CD4-positive, alpha-beta T cell treated with Interleukin-2 at 100 ng/mL for 4 hours (primary cell): ENCODE data around the gene PDZD2.

Experiments used
- DNase-seq: peaks from one replicate; pipeline ENCODE4 v3.0.0-alpha.2; 2020; ENCODE audit warnings: low spot score

PDZD2 gene

GRCh38 chr5:31867219-31867618 is 228.3 kb downstream of the PDZD2 start:
- no peak for DNase-seq

DNA sequence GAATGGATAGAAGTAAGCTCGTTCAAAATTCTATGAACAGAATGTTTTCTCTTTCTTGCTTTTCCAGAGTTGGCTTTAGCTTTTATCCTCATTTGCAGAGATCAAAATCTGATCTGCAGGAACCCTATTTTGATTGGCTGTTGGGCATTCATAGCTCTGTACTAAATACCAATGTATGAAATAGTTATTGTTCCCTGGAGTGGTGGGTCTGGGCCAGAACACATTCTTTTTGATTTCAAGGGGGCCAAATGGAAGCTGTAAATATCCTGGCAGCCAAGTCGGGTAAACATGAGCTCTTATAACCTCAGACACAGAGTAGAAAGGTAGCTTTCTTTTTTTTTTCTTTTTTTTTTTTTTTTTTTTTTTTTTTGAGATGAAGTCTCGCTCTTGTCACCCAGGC is 241.5 kb downstream of the PDZD2 start:
- no peak for DNase-seq

GRCh38 chr5:31884896-31885295 is 246.0 kb downstream of the PDZD2 start:
- no peak for DNase-seq

DNA sequence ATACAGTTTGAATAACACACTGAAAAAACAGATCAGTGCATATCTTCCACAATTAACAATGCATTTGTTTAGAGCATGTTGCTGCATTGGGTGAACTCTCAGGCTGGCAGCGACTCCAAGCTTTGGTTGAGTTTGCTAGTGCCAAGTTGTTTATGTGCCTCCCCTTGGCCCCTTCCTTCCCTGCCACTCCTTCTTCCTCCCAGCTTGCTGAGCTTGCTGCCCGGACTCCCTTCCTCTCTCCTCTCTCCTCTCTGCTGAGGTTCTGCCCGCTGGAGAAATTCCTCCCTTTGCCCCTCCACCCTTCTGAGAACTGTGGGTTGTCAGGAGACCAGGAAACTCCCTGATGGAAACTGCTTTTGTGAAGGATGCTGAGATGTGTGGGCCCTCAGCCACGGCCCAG is 247.3 kb downstream of the PDZD2 start:
- DNase-seq = no peak

GRCh38 chr5:31887556-31887955 is 248.6 kb downstream of the PDZD2 start:
- no peak for DNase-seq

GRCh38 chr5:31888564-31888963 is 249.6 kb downstream of the PDZD2 start:
- no peak for DNase-seq

GRCh38 chr5:31889001-31889561 is 250.2 kb downstream of the PDZD2 start:
- no peak for DNase-seq

DNA sequence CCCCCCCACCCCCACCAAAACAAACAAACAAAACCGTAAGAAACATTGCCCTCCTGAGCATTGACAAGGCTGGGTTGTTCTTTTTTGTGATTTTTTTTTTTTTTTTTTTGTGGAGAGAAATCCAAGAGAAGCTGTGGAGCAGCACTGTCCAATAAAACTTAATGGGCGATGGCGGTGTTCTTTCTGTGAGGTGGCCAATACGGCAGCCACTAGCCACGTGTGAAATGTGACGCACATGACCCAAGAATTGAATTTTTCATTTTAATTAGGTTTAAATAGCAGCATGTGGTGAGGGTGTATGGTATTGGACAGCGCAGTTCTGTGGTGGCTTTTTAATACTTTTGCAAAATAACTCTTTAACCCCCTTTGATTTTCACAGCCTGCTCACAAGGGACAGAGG is 251.1 kb downstream of the PDZD2 start:
- no peak for DNase-seq

- no peak for DNase-seq
Measured at GRCh38 chr5:31894141-31894540, 255.2 kb downstream of the PDZD2 start.

DNA sequence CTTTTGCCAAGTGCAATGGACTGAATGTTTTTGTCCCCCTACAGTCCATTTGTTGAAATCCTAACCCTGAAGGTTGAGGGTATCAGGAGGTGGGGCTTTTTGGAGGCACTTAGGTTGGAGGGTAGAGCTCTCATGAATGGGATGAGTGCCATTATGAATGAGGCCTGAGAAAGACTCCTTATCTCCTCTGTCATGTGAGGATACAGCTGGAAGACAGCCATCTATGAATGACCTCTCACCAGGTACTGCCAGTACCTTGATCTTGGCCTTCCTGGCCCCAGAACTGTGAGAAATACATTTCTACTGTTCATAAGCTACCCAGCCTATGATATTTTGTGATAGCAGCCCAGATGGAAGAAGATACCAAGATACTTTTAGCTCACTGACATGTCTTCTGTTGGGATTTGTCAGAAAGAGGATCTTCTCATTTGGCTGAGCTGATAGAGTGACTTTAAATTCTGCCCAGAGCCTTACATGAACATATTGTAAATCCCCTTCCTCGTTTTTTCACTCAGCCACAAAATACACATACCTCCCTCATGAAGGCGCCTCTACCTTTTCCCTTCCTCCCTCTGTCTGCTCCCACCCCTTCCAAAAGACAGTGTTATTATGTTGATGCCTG is 256.4 kb downstream of the PDZD2 start:
- no peak for DNase-seq

- DNase-seq = no peak
Measured at GRCh38 chr5:31898036-31898632, 259.2 kb downstream of the PDZD2 start.

GRCh38 chr5:31900296-31900865 is 261.4 kb downstream of the PDZD2 start:
- no peak for DNase-seq

GRCh38 chr5:31901807-31902530 is 263.0 kb downstream of the PDZD2 start:
- DNase-seq = no peak

DNA sequence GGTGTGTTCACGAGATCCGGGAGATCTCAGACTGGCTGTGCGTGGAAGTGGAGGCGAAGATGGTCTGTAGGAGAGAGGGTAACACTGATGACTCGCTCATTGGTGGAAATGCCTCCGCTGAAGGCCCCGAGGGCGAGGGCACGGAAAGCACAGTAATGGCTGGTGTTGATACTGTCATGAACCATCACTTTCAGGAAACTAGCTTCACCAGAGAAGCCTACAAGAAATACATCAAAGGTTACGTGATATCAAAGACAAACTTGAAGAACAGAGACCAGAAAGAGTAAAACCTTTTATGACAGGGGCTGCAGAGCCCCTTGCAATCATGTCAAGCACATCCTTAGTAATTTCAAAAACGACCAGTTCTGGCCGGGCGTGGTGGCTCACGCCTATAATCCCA is 269.5 kb downstream of the PDZD2 start:
- DNase-seq = no peak

GRCh38 chr5:31909073-31909472 is 270.1 kb downstream of the PDZD2 start:
- no peak for DNase-seq

DNA sequence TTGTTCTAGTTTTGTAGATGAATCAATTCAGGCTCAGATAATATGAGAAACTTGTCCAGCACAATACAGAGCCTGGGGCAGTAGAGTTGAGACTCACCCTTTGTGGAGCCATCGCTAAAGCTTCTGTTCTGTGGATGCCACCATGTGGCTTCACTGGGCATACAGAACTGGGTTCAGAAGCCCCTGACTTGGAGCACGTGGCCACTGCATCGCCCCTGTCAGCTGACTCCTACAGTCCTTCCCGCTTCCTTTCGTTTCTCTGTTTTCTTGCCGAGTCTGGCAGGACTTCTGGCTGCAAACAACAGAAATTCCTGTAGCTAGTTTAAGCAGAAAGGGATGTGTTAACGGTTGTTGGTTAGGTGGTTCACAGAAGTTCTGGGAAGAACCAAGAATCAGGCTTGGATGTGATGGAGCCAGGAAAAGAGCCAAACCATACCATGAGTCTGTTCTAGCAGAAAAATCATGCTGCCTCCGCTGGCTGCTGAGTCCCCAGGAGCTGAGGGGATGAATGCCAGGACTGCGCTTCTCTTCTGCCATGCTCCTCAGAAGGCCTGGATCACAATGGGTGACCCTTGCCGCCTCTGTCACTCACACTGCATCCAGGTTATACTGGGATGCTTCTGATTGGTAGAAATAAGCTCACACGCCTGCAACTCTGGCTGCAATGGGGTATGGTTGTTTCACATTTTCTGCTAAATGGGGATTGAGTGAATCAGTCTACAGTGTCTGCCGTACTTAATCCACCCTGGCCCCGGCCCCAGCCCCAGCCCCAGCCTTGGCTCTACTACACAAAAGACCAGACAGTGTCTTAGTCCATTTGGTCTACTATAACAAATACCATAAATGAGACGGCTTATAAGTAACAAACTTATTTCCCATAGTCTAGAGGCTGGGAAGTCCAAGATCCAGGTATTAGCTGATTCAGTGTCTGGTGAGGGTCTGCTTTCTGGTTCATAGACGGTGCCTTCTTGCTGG is 272.6 kb downstream of the PDZD2 start:
- DNase-seq = no peak

DNA sequence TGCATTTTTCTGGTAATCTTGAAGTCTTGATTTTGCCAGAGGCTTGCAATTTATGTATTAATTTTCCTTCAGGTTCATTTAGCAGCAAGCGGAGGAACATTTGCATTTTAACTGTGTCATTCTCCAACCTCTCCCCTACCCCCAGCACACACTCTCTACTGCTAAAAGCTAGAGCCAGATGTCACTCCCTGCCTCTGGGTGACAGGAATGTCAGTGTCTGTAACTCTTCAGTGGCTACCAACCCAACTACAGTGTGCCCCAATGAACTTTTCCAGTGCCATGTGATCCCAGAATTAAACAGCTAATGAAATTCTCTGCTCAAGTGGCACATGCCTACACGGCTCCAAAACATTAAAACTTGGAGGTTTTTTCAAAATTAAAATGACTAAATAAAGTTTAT is 274.9 kb downstream of the PDZD2 start:
- DNase-seq = no peak

- DNase-seq = no peak
Measured at GRCh38 chr5:31916327-31916726, 277.4 kb downstream of the PDZD2 start.

DNA sequence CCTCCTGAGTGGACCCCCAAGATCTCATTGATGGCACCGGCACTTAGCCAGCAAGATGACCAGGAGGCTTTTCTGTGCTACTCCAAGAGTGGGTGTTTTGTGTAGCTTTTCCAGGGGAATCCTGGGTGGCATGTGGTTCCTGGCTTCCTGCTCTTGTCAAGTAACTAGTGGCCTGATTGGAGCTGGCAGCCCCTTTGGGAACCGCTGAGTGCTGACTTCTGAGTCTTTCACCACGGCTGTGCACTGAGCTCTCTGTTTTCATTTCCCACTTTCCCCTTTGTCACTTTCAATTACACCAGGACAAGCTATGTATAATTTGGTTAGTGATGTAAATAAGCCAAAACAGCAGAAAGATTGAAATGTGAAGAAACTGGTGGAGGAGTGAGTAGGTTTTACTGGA is 279.8 kb downstream of the PDZD2 start:
- DNase-seq = no peak

DNA sequence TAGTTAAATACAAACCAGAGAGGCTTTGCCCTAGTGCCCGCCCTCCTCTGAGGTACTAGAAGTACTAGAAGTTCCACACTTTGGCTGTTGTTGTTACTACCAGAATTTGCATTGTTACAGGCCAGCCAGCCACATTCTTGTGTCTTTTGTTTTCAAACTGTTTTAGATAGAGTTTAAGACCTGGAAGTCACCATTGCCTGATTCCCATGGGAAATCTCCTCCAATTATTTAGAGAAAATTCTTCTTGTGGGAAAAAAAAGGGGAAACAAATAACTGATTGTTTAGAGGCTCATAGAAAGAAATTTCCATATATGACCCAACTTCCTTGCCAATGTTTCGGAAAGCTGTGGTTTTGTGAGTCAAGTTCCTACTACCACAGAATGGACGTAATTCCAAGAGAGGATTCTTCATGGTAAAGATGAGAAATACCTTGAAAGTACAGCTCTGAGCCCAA is 282.9 kb downstream of the PDZD2 start:
- no peak for DNase-seq

GRCh38 chr5:31924005-31924404 is 285.1 kb downstream of the PDZD2 start:
- no peak for DNase-seq

DNA sequence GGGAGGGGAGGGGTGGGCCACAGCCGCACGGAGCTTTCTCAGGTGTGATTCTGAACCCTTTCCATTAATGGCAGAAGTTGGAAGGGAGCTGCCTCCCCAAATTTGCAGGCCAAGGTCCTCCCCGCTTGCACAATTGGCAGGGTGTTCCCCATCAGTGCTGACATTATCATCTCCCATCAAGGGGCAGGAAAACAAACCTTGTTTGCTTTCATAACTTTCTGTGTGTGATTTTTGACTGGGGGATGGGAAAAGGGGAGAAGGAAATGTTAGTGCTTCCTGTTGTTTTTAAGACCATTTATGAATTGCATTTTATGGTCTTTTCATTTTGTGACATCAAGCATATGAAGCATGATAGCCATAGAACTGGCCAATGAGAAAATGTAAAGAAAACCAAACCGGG is 292.9 kb downstream of the PDZD2 start:
- no peak for DNase-seq
